Keratinocyte (primary cell): ENCODE measurements around the gene FOXQ1. TPM values are rescaled to one million over a fixed set of nuclear protein-coding genes. Genes with fewer than 3 reads are reported as not detected.

Experiments
- DNase-seq: peaks from one replicate; pipeline ENCODE4 v3.0.0-alpha.2; 2011; ENCODE audit warnings: low read depth, missing footprints, low spot score
- FAIRE-seq: peaks from 2 replicates; lab custom pipeline; 2011; peaks lifted over from hg19 to GRCh38; lab: Jason Lieb, UNC
- H2AFZ ChIP-seq: 2 replicates; pipeline ENCODE4 v1.6.0; 2012; ENCODE audit warnings: low read length, control low read depth, inconsistent platforms; ENCODE audit not compliant: control insufficient read depth
- H3K27ac ChIP-seq: 2 replicates; pipeline ENCODE4 v1.5.1; 2011; ENCODE audit warnings: low read length; ENCODE audit not compliant: control insufficient read depth, insufficient read depth
- H3K27me3 ChIP-seq: 3 replicates; pipeline ENCODE4 v1.6.0; 2011; ENCODE audit warnings: low read length; ENCODE audit not compliant: control insufficient read depth, insufficient read depth; ENCODE audit errors: extremely low read depth
- H3K36me3 ChIP-seq, 2 experiments: 2 replicates in 1 of 2; 3 replicates in 1 of 2; pipeline ENCODE4 v1.5.1; 2011; ENCODE audit warnings: low read length in 2 of 2, mild to moderate bottlenecking in 1 of 2; ENCODE audit not compliant: control insufficient read depth in 2 of 2, insufficient read depth in 2 of 2; ENCODE audit errors: extremely low read depth in 1 of 2
- H3K4me1 ChIP-seq: 3 replicates; pipeline ENCODE4 v1.5.1; 2011; ENCODE audit warnings: low read length; ENCODE audit not compliant: control insufficient read depth, insufficient read depth; ENCODE audit errors: extremely low read depth
- H3K4me2 ChIP-seq: 3 replicates; pipeline ENCODE4 v1.6.0; 2011; ENCODE audit warnings: low read depth, low read length; ENCODE audit not compliant: control insufficient read depth, insufficient read depth; ENCODE audit errors: extremely low read depth
- H3K4me3 ChIP-seq, 3 experiments: fragments of 200-600 bp in 1 of 3; sonication (generic) in 1 of 3; 2 replicates in 2 of 3; 3 replicates in 1 of 3; pipeline ENCODE4 v1.5.1; 2011 to 2016; ENCODE audit warnings: low read length in 3 of 3, mild to moderate bottlenecking in 3 of 3, control low read depth in 2 of 3, inconsistent platforms in 1 of 3, low read depth in 1 of 3, mixed read lengths in 1 of 3, mixed run types in 1 of 3, moderate library complexity in 1 of 3; ENCODE audit not compliant: control insufficient read depth in 2 of 3, insufficient read depth in 2 of 3; ENCODE audit errors: extremely low read depth in 1 of 3
- H3K79me2 ChIP-seq: 2 replicates; pipeline ENCODE4 v1.6.0; 2012; ENCODE audit warnings: low read length; ENCODE audit not compliant: control insufficient read depth, insufficient read depth
- H3K9ac ChIP-seq: 3 replicates; pipeline ENCODE4 v1.6.0; 2011; ENCODE audit warnings: low read length; ENCODE audit not compliant: control insufficient read depth, insufficient read depth; ENCODE audit errors: extremely low read depth
- H3K9me1 ChIP-seq: 3 replicates; pipeline ENCODE4 v1.6.0; 2011; ENCODE audit warnings: low read length; ENCODE audit not compliant: control insufficient read depth, insufficient read depth; ENCODE audit errors: extremely low read depth
- H3K9me3 ChIP-seq: 2 replicates; pipeline ENCODE4 v1.5.1; 2012; ENCODE audit warnings: low read depth, low read length; ENCODE audit not compliant: control insufficient read depth
- H4K20me1 ChIP-seq: 3 replicates; pipeline ENCODE4 v1.6.0; 2011; ENCODE audit warnings: low read length; ENCODE audit not compliant: control insufficient read depth, insufficient read depth; ENCODE audit errors: extremely low read depth
- EZH2 ChIP-seq: IDR thresholded peaks from one replicate; pipeline ENCODE4 v1.6.1; 2012; ENCODE audit warnings: inconsistent platforms, mild to moderate bottlenecking, low read length, moderate library complexity
- dilution Hi-C: fragments of 300-500 bp; cut with MboI; formaldehyde crosslinking; loops from one replicate; pipeline ENCODE4 v1.7.0; 2020; ENCODE audit warnings: low sequenced_read_pairs; ENCODE audit not compliant: extremely low pct_ligation_motif_present
- polyA plus RNA-seq, 5 experiments: library from polyadenylated mRNA; depleted of rRNA in 3 of 5; stranded (reverse) in 3 of 5; stranded (forward) in 1 of 5; unstranded in 1 of 5; fragments of >200 nt; gene quantifications; 1 replicate in 1 of 5; 2 replicates in 3 of 5; 3 replicates in 1 of 5; pipeline versions ENCODE4 v1.2.1 to v1.2.3, GENCODE V29; 2011 to 2012; ENCODE audit warnings: missing spikeins in 2 of 5, low read depth in 1 of 5, low replicate concordance in 1 of 5
- TF ChIP-seq, protein P1 (sequence below), 3 experiments: IDR thresholded peaks in 1 of 3; conservative IDR thresholded peaks in 1 of 3; optimal IDR thresholded peaks in 1 of 3; 2 replicates in 2 of 3; 3 replicates in 1 of 3; pipeline versions ENCODE3 to v1.5.1; 2011; ENCODE audit warnings: low read length in 3 of 3, mild to moderate bottlenecking in 3 of 3, moderate library complexity in 2 of 3, control low read depth in 1 of 3, inconsistent platforms in 1 of 3; ENCODE audit not compliant: insufficient read depth in 2 of 3; ENCODE audit errors: extremely low read depth in 1 of 3

The FOXQ1 gene
- polyA plus RNA-seq, 1 donor (not counting 4 experiments of a cell fraction or from before 2014, with no cell fraction given): 5.4 TPM

DNA sequence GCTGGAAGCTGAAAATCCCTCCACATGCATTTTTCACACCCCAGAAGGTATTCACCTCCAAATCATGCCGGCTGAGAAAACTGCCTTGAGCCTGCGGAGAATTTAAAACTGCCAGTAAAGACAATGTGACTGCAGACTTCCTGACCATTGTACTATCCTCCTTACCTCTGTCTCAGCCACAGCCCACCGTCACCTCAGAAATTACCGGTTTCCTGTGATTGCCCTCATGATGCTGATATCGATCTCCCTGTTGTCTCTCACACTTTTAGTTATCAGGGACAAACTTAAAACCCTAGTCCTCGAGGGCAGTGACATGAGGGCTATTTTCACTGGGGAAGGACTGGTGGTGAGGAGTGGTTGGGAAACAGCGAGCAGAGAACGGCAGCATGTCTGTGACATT, 30.2 kb upstream of the FOXQ1 start:
- Histone ChIP-seq H4K20me1 (no peaks in the 10 kb centered on the region), H3K4me2 (no peak overlapping the region), H3K27ac (no peak overlapping the region), H2AFZ (no peak overlapping the region), H3K79me2 (no peaks in the 10 kb centered on the region), H3K27me3 (no peaks in the 10 kb centered on the region), H3K9me1 (no peaks in the 10 kb centered on the region), H3K36me3 (no peaks in the 10 kb centered on the region), H3K4me3 (no peak overlapping the region), H3K9ac (no peak overlapping the region), H3K4me1 (peaks cover 14% of the 10 kb centered on the region), H3K9me3 (no peaks in the 10 kb centered on the region)
- FAIRE-seq (no peak), DNase-seq (no peak)
- TF ChIP-seq, protein P1, sequence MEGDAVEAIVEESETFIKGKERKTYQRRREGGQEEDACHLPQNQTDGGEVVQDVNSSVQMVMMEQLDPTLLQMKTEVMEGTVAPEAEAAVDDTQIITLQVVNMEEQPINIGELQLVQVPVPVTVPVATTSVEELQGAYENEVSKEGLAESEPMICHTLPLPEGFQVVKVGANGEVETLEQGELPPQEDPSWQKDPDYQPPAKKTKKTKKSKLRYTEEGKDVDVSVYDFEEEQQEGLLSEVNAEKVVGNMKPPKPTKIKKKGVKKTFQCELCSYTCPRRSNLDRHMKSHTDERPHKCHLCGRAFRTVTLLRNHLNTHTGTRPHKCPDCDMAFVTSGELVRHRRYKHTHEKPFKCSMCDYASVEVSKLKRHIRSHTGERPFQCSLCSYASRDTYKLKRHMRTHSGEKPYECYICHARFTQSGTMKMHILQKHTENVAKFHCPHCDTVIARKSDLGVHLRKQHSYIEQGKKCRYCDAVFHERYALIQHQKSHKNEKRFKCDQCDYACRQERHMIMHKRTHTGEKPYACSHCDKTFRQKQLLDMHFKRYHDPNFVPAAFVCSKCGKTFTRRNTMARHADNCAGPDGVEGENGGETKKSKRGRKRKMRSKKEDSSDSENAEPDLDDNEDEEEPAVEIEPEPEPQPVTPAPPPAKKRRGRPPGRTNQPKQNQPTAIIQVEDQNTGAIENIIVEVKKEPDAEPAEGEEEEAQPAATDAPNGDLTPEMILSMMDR (optimal IDR thresholded peaks at IDR 0.05 in 1 of 3, IDR thresholded peaks at IDR 0.05 in 1 of 3, conservative IDR thresholded peaks at IDR 0.05 in 1 of 3; ENCODE audit: extremely low read depth in 1 of 3, insufficient read depth in 2 of 3, low read length in 3 of 3): no peak
- no peak for TF ChIP-seq EZH2
- dilution Hi-C loops: no loop called here

- Histone ChIP-seq H3K9me1 (no peaks in the 10 kb centered on the region), H3K27ac (no peak overlapping the region), H3K4me3 (no peak overlapping the region), H3K79me2 (no peaks in the 10 kb centered on the region), H3K36me3 (no peaks in the 10 kb centered on the region), H3K27me3 (no peaks in the 10 kb centered on the region), H3K9me3 (no peaks in the 10 kb centered on the region), H4K20me1 (no peaks in the 10 kb centered on the region), H3K9ac (no peak overlapping the region), H3K4me2 (no peak overlapping the region), H2AFZ (no peak overlapping the region), H3K4me1 (peaks cover 27% of the 10 kb centered on the region)
- DNase-seq: no peak
- FAIRE-seq: no peak
- no peak for TF ChIP-seq EZH2
- TF ChIP-seq, protein P1 (optimal IDR thresholded peaks at IDR 0.05 in 1 of 3, IDR thresholded peaks at IDR 0.05 in 1 of 3, conservative IDR thresholded peaks at IDR 0.05 in 1 of 3; ENCODE audit: extremely low read depth in 1 of 3, insufficient read depth in 2 of 3, low read length in 3 of 3): no peak
- dilution Hi-C loops: no loop called here
These were observed 28.4 kb upstream of the FOXQ1 start for GRCh38 chr6:1283501-1283900.
